HG03025 (cell line): Measurements from ENCODE around the gene BIK.

Source experiments
- ATAC-seq: cut with Tn5 transposase; IDR thresholded peaks from one replicate; pipeline ENCODE4 v1.9.1; 2021; ENCODE audit warnings: mild to moderate bottlenecking, moderate library complexity; ENCODE audit not compliant: unreplicated experiment, low FRiP score

The BIK gene

GRCh38 chr22:43158778-43159483, 48.4 kb downstream of the BIK start:
- no peak for ATAC-seq

GRCh38 chr22:43159484-43160178, 49.1 kb downstream of the BIK start:
- ATAC-seq: no peak

DNA sequence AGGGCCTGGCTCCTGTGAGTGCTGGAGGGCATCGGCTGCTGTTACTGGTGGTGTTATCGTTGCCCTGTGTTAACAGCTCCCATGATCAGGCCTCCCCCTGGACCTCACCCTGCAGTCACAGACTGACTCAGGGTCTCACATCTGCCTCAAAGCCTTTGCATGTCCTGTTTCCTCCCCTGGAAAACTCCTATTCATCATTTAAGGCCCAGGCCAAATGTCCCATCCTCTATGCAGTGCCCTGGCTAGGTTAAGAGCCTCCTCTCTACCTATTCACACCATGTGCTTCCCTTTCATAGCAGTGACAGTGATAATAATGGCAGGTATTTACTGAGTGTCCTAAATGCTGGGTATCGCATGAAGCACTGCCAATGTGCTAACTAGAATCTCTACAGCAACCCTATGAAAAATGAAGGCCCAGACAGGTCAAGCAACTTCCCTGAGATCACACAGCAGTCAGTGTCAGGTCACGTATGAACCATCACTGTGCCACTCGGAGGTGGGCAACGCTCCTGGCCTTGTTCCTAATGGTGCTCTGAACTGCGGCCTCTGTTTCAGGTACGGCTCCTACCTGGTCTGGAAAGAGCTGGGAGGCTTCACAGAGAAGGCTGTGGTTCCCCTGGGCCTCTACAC, 50.1 kb downstream of the BIK start:
- ATAC-seq: no peak

DNA sequence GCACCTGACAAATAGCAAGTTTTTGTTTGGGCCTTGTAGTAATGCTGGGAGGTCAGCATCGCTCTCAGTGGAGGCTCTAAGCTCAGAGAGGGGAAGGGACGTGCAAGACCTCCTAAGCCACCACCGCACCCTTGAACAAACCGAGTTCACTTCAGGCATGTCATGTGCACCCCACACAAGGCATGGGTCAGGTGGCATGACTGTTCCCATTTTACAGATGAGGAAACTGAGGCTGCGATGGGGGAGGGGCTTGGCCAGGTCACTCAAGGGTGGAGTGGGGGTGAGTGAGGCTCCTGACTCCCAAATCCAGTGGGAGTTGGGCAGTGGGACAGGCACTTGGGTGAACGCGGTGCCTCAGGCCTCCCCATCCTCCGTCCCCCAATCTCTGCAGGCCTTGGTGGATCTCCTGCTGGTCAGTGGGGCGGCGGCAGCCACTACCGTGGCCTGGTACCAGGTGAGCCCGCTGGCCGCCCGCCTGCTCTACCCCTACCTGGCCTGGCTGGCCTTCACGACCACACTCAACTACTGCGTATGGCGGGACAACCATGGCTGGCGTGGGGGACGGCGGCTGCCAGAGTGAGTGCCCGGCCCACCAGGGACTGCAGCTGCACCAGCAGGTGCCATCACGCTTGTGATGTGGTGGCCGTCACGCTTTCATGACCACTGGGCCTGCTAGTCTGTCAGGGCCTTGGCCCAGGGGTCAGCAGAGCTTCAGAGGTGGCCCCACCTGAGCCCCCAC, 52.0 kb downstream of the BIK start:
- no peak for ATAC-seq

- no peak for ATAC-seq
These were observed 52.8 kb downstream of the BIK start for GRCh38 chr22:43163241-43163795.

DNA sequence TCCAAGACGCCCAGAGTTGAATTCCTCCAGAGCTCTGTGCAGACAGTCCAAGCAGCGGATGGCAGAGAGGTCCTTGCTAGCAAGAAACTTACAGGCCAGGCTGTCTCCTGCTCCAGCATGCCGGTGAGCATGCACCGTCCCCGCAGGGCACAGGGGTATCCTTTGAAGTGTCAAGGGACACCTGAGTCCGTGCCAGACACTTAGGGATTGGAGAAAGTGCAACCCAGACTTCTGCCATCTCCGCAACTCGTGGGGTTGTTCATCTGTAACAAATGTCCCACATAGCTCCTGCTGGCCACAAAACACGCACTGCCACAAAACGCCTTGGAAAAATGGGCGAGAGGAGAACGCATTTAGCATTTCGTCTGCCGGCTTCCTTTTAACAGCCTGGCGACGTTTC, 54.1 kb downstream of the BIK start:
- no peak for ATAC-seq

GRCh38 chr22:43166132-43166930, 55.8 kb downstream of the BIK start:
- no peak for ATAC-seq

- no peak for ATAC-seq
These were observed 56.5 kb downstream of the BIK start for GRCh38 chr22:43167001-43167589.

GRCh38 chr22:43168471-43169309, 58.1 kb downstream of the BIK start:
- no peak for ATAC-seq

DNA sequence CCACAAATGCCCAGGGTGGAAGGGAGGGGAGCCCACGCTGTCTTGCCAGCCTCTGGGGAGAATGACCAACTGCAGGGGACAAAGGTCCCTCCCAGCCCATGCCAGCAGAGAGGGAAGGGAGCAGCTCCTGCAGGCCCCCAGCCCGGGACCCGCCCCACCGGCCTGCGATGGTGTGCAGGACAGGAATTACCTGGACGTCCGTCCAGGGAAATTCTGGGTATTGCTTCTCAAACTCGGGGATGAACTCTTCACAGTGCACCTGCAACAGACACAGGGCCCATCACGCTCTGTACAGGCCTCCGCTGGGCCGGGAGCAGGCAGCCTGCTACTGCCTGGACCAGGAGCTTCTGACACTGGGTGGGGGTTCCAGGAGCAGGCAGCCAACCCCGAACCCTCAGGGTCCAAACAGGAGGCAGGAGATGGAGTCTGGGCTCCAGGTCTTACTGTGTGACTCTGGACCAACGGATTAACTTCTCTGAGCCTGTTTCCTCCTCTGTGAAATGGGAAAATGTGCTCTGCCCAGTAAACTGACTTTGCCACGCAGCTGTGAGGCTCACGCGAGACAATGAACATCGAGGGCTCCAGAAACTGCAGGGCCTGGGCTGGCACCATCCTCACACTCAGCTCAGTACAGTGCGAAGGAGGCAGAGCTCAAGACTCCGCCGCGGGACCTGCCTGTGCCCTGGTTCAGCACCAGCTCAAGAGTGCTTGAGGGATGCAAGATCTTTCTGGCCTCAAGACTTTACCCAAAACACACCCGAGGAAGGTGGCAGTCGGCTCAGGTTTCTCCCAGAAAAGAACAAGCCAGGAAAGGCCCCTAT, 59.0 kb downstream of the BIK start:
- ATAC-seq: no peak

- no peak for ATAC-seq
These were observed 59.6 kb downstream of the BIK start for GRCh38 chr22:43170131-43170480.

DNA sequence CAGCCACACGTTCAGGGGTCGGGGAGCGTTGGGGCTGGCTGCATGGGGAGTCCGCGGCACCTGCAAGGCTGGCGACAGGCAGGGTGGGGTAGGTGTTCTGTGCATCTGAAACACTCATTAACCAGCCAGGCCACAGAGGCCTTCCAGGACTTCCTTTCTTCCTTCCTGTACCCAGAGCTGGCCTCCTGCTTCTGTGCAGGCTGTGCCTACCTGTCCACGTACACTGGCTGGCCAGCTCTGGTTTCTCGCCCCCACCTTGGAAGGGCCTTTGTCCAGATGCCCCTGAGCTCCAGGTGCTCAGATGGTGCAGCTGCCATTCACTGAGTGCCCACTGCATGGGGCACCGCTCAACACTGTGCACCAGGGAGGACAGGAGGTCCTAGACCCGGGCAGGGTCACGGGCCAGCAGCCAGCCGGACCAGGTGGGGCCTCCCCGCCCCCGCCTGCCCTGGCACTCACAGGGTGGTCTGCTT, 60.5 kb downstream of the BIK start:
- no peak for ATAC-seq

- no peak for ATAC-seq
These were observed 61.1 kb downstream of the BIK start for GRCh38 chr22:43171607-43172006.

GRCh38 chr22:43172191-43172590, 61.6 kb downstream of the BIK start:
- ATAC-seq: no peak

- ATAC-seq: no peak
These were observed 63.0 kb downstream of the BIK start for GRCh38 chr22:43173566-43173965.

DNA sequence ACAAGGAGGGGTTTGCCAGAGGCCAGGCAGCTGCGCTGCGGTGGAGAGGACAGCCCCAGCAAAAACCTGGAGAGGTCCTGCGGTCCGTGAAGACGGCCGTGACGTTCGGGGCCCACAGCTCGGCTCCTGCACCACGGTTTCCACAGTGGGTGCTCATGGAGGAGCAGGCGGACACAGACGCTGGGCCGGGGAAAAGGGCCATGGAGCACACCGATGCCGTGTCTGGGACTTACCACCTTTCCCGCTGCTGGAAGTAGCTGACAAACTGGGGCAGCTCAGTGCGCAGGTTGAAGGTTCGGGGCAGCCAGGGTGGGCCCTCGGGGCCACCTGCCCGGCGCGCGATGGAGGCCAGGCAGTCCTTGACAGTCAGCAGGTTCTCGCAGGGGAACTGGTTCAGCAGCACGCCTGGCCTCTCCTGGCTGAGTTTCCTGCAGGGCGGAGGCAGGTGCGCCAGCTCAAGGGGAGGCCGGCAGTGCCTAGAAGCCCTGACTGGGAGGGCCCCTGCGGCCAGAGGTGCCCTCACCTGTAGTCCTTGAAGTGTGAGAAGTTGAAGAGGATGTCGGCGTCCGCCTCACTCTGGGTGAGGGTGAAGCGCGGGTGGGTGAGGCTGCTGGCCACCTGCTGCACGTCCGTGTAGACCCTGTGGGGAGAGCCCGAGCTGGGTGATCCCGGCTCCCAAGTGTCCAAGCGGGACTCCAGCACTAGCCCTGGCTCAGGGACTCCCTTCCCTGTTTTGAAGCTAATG, 63.6 kb downstream of the BIK start:
- ATAC-seq: no peak

- no peak for ATAC-seq
These were observed 64.5 kb downstream of the BIK start for GRCh38 chr22:43174941-43175531.
